CD14-positive monocyte (primary cell): ENCODE results near the gene KIF26B. TPM values are rescaled to one million over a fixed set of nuclear protein-coding genes. Genes with fewer than 3 reads are reported as not detected.

Experiments
- DNase-seq, 3 donors: peaks; one replicate each; pipeline ENCODE4 v3.0.0-alpha.2; 2011 to 2022
- H2AFZ ChIP-seq: 2 replicates; pipeline ENCODE4 v1.6.0; 2012; ENCODE audit warnings: mild to moderate bottlenecking, low read depth, low read length, inconsistent platforms; ENCODE audit not compliant: insufficient read depth, poor library complexity, severe bottlenecking
- H3K27ac ChIP-seq, 2 donors: 1 replicate in 1 of 2; 2 replicates in 1 of 2; pipeline ENCODE4 v1.5.1; 2012 to 2013; ENCODE audit warnings: low read length in 2 of 2, control low read depth in 1 of 2, inconsistent platforms in 1 of 2, low read depth in 1 of 2, mild to moderate bottlenecking in 1 of 2
- H3K27me3 ChIP-seq, 2 donors: one replicate each; pipeline versions ENCODE4 v1.6.0 to v1.6.1; 2011 to 2013; ENCODE audit warnings: low read length in 2 of 2; ENCODE audit not compliant: control insufficient read depth in 2 of 2, insufficient read depth in 2 of 2
- H3K36me3 ChIP-seq, 2 donors: replicated peaks in 1 of 2; 1 replicate in 1 of 2; 2 replicates in 1 of 2; pipeline versions ENCODE4 v1.5.1 to v1.6.1; 2012 to 2013; ENCODE audit warnings: low read length in 2 of 2, control low read depth in 1 of 2, inconsistent platforms in 1 of 2, mild to moderate bottlenecking in 1 of 2; ENCODE audit not compliant: insufficient read depth in 2 of 2, control insufficient read depth in 1 of 2
- H3K4me1 ChIP-seq, 2 donors: 1 replicate in 1 of 2; 2 replicates in 1 of 2; pipeline versions ENCODE4 v1.5.1 to v1.6.1; 2012 to 2013; ENCODE audit warnings: low read length in 2 of 2, control low read depth in 1 of 2, inconsistent platforms in 1 of 2, mild to moderate bottlenecking in 1 of 2, moderate library complexity in 1 of 2; ENCODE audit not compliant: insufficient read depth in 2 of 2, control insufficient read depth in 1 of 2
- H3K4me2 ChIP-seq: replicated peaks from 2 replicates; pipeline ENCODE3; 2012; ENCODE audit warnings: low read length, moderate library complexity, mild to moderate bottlenecking; ENCODE audit not compliant: poor library complexity, severe bottlenecking; ENCODE audit errors: extremely low read depth
- H3K4me3 ChIP-seq, 3 experiments: fragments of 200-600 bp in 1 of 3; sonication (generic) in 1 of 3; replicated peaks in 1 of 3; 1 replicate in 2 of 3; 2 replicates in 1 of 3; pipeline ENCODE4 v1.5.1; 2011 to 2013; ENCODE audit warnings: low read length in 3 of 3, mild to moderate bottlenecking in 3 of 3, control low read depth in 2 of 3, low read depth in 2 of 3, inconsistent platforms in 1 of 3, moderate library complexity in 1 of 3
- H3K79me2 ChIP-seq: 2 replicates; pipeline ENCODE4 v1.6.0; 2012; ENCODE audit warnings: mild to moderate bottlenecking, control low read depth, inconsistent platforms, low read length, moderate library complexity; ENCODE audit not compliant: insufficient read depth
- H3K9ac ChIP-seq: 2 replicates; pipeline ENCODE4 v1.6.0; 2017; ENCODE audit warnings: low read length, mild to moderate bottlenecking; ENCODE audit not compliant: insufficient read depth, poor library complexity, severe bottlenecking
- H3K9me3 ChIP-seq, 2 donors: replicated peaks in 1 of 2; 1 replicate in 1 of 2; 2 replicates in 1 of 2; pipeline versions ENCODE4 v1.5.1 to v1.6.1; 2012 to 2013; ENCODE audit warnings: low read length in 2 of 2, control low read depth in 1 of 2; ENCODE audit not compliant: control insufficient read depth in 1 of 2, insufficient read depth in 1 of 2
- H4K20me1 ChIP-seq: 2 replicates; pipeline ENCODE4 v1.6.0; 2012; ENCODE audit warnings: mild to moderate bottlenecking, low read length, control low read depth, moderate library complexity; ENCODE audit not compliant: insufficient read depth
- H3K27ac Mint-ChIP-seq, 7 donors: one replicate each; pipeline ENCODE4 v1.8.0; 2020; ENCODE audit warnings: mild to moderate bottlenecking in 7 of 7, mixed read lengths in 7 of 7, moderate library complexity in 6 of 7, inconsistent platforms in 2 of 7
- H3K27me3 Mint-ChIP-seq, 3 donors: one replicate each; pipeline ENCODE4 v1.8.0; 2021 to 2022; ENCODE audit warnings: low read depth in 3 of 3, mild to moderate bottlenecking in 3 of 3, mixed read lengths in 3 of 3, moderate library complexity in 3 of 3, inconsistent platforms in 1 of 3
- H3K36me3 Mint-ChIP-seq, 2 donors: one replicate each; pipeline ENCODE4 v1.8.0; 2020; ENCODE audit warnings: mixed read lengths in 2 of 2, inconsistent platforms in 1 of 2, mild to moderate bottlenecking in 1 of 2
- H3K4me1 Mint-ChIP-seq: one replicate; pipeline ENCODE4 v1.8.0; 2020; ENCODE audit warnings: mild to moderate bottlenecking, mixed read lengths
- H3K4me3 Mint-ChIP-seq, 2 donors: one replicate each; pipeline ENCODE4 v1.8.0; 2020; ENCODE audit warnings: mild to moderate bottlenecking in 2 of 2, mixed read lengths in 2 of 2, moderate library complexity in 1 of 2
- H3K9me3 Mint-ChIP-seq, 7 donors: one replicate each; pipeline ENCODE4 v1.8.0; 2020 to 2022; ENCODE audit warnings: mixed read lengths in 7 of 7, mild to moderate bottlenecking in 6 of 7, moderate library complexity in 6 of 7, inconsistent platforms in 2 of 7
- CTCF ChIP-seq: fragments of 200-600 bp; IDR thresholded peaks from one replicate; pipeline ENCODE4 v1.8.0; 2022; ENCODE audit warnings: antibody characterized with exemption, mild to moderate bottlenecking
- whole genome bisulfite sequencing: methylation state at CpG from one replicate; pipeline ENCODE4 v1.1.5; 2013; ENCODE audit warnings: missing lambda C conversion rate; ENCODE audit not compliant: insufficient coverage; 5-methylcytosine and 5-hydroxymethylcytosine counted together
- intact Hi-C, 2 donors: fragments of 100-400 bp; cut with micrococcal nuclease; formaldehyde crosslinking; loops; one replicate each; pipeline versions ENCODE4 v1.15.0 to v1.15.1; 2023
- polyA plus RNA-seq, 3 donors: library from polyadenylated mRNA; depleted of rRNA in 1 of 3; unstranded in 2 of 3; stranded (reverse) in 1 of 3; fragments of 300-500 nt in 2 of 3; fragments of >200 nt in 1 of 3; fragmentation: Illumina TruSeq in 2 of 3; gene quantifications; 1 replicate in 2 of 3; 2 replicates in 1 of 3; pipeline ENCODE4 v1.2.3, GENCODE V29; 2012 to 2021

Gene KIF26B
- polyA plus RNA-seq, 3 donors, result 0.01 to 0.05 TPM; not detected in 1

DNA sequence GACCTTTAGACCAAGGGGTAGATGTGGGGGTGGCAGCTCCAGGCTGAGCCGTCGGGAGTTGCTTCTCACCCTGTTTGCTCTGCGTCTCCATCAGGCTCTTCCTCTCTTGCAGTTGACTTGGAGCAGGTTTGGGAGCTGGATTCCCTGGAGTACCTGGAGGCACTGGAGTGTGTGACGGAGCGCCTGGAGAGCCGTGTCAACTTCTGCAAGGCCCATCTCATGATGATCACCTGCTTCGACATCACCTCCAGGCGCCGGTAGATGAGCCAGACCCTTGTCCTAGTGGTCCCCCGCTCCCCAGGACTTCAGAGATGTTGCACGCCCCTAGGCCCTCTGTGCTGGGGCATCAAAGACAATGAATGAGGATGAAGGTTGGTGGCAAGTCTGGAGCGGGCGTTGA lies 547.6 kb downstream of the KIF26B start:
- WGBS, result 99% methylated on average over 8 of the region's 13 CpGs
- peaks cover 0 to 2% (median 0%) of the 10 kb centered on the region in 7 donors for H3K9me3 Mint-ChIP-seq
- H3K4me1 ChIP-seq, result no peaks in the 10 kb centered on the region
- H3K4me1 Mint-ChIP-seq, result peaks cover 4% of the 10 kb centered on the region
- no peak overlapping the region for H3K27ac ChIP-seq
- DNase-seq, result no peak
- peaks cover 0 to 6% (median 6%) of the 10 kb centered on the region in 3 donors for H3K27me3 Mint-ChIP-seq
- H3K9me3 ChIP-seq, result no peaks in the 10 kb centered on the region
- H3K79me2 ChIP-seq, result no peaks in the 10 kb centered on the region
- no peak overlapping the region for H3K9ac ChIP-seq
- no peak overlapping the region for H3K4me3 Mint-ChIP-seq
- no peaks in the 10 kb centered on the region for H4K20me1 ChIP-seq
- H3K36me3 ChIP-seq, result no peaks in the 10 kb centered on the region
- H2AFZ ChIP-seq, result no peak overlapping the region
- no peak overlapping the region for H3K4me2 ChIP-seq
- H3K27me3 ChIP-seq, result no peaks in the 10 kb centered on the region
- no peak overlapping the region for H3K4me3 ChIP-seq
- TF ChIP-seq CTCF, result no peak
- H3K36me3 Mint-ChIP-seq, result peaks cover 0 to 3% of the 10 kb centered on the region in 2 donors
- intact Hi-C loops, result no loop called here
- no peak overlapping the region for H3K27ac Mint-ChIP-seq

GRCh38 chr1:245704341-245704740 lies 549.6 kb downstream of the KIF26B start:
- no peak for DNase-seq
- WGBS, result 92% methylated on average over 4 of the region's 6 CpGs
- no peak overlapping the region for H3K27ac Mint-ChIP-seq
- Histone ChIP-seq H3K36me3 (no peaks in the 10 kb centered on the region), H3K27me3 (no peaks in the 10 kb centered on the region), H3K79me2 (no peaks in the 10 kb centered on the region), H3K9ac (no peak overlapping the region), H3K4me1 (no peaks in the 10 kb centered on the region), H4K20me1 (no peaks in the 10 kb centered on the region), H3K4me3 (no peak overlapping the region), H2AFZ (no peak overlapping the region), H3K4me2 (no peak overlapping the region), H3K27ac (no peak overlapping the region), H3K9me3 (no peaks in the 10 kb centered on the region)
- no peak overlapping the region for H3K4me3 Mint-ChIP-seq
- H3K4me1 Mint-ChIP-seq, result peaks cover 4% of the 10 kb centered on the region
- intact Hi-C loops, result no loop called here
- peaks cover 0 to 3% of the 10 kb centered on the region in 2 donors for H3K36me3 Mint-ChIP-seq
- no peaks in the 10 kb centered on the region for H3K9me3 Mint-ChIP-seq
- TF ChIP-seq CTCF, result no peak
- H3K27me3 Mint-ChIP-seq, result peaks cover 0 to 6% (median 5%) of the 10 kb centered on the region in 3 donors
